NCI-H510A (cell line): Measurements from ENCODE around the gene FAM219A.
"Not testable (repeated sequence)": the region's sequence is repeated elsewhere in the genome, so short reads cannot be mapped to it uniquely, and the experiment has no call there.

Experiments used
- DNase-seq: peaks from one replicate; lab custom pipeline; 2025; lab: John Stamatoyannopoulos, UW

The FAM219A gene

DNA sequence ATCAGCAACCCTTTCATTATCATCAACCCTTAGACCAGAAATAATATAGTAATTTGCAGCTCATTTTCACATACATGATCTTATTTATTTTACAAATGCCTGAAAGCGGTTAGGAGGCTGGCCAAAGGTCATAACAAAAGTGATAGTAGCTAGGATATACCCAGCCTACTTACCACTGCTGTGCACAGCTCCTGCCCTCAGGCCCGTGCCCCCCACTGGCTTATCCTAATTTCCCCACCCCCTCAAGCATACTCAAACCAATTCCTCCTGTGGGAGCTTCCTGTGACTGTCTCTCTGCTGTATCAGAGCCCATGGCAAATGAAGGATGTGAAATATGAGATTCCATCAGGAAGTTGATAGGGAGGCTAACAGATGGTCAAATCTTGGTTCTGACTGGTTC, 14.8 kb downstream of the FAM219A start:
- no peak for DNase-seq

DNA sequence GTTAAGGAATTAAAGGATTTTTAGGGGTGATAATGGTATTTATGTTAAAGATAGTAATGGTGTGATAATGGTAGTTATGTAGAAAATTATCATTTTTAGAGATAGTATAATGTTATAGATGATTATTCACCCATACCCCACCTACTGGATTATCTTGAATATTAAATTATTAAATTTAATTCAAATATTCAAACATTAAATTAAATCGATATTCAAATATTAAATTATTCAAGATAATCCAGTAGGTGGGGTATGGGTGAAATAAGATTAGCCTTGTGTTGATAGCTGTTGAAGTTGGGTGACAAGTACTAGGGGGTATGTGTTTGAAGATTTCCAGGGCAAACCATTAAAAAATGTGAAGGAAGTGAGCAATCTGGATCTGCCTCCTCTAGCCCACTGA, 15.6 kb downstream of the FAM219A start:
- DNase-seq, result no peak

DNA sequence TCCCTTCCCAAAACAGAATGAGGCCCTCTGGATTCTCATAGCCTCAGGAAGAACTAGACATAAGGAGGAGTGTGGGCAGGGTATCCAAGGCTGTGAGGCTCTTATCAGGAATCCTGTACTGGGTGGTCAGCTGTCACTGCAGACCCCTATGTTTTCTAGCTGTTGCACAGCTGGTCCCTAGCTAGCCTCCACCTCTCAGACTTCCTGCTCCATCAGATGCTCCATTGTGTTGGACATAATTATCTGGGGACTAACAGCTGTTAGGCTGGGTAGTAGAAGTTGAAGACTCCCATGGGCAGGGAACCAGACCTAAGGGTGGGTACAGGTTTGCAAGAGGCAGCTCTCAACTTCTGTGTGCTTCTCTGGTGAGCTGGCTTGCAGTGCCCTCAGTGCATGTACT, 18.4 kb downstream of the FAM219A start:
- no peak for DNase-seq

DNA sequence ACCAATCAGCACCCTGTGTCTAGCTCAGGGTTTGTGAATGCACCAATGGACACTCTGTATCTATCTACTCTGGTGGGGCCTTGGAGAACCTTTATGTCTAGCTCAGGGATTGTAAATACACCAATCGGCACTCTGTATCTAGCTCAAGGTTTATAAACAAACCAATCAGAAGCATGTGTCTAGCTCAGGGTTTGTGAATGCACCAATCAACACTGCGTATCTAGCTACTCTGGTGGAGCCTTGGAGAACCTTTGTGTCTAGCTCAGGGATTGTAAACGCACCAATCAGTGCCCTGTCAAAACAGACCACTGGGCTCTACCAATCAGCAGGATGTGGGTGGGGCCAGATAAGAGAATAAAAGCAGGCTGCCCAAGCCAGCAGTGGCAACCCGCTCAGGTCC, 19.9 kb downstream of the FAM219A start:
- DNase-seq, result not testable (repeated sequence)

DNA sequence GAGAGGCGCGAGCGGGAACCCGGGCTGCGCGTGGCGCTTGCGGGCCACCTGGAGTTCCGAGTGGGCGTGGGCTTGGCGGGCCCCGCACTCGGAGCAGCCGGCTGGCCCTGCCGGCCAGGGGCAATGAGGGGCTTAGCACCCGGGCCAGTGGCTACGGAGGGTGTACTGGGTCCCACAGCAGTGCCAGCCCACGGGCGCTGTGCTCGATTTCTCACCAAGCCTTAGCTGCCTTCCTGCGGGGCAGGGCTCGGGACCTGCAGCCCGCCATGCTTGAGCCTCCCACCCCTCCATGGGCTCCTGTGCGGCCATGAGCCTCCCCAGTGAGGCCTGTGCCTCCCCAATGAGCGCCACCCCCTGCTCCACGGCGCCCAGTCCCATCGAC, 20.5 kb downstream of the FAM219A start:
- not testable (repeated sequence) for DNase-seq

DNA sequence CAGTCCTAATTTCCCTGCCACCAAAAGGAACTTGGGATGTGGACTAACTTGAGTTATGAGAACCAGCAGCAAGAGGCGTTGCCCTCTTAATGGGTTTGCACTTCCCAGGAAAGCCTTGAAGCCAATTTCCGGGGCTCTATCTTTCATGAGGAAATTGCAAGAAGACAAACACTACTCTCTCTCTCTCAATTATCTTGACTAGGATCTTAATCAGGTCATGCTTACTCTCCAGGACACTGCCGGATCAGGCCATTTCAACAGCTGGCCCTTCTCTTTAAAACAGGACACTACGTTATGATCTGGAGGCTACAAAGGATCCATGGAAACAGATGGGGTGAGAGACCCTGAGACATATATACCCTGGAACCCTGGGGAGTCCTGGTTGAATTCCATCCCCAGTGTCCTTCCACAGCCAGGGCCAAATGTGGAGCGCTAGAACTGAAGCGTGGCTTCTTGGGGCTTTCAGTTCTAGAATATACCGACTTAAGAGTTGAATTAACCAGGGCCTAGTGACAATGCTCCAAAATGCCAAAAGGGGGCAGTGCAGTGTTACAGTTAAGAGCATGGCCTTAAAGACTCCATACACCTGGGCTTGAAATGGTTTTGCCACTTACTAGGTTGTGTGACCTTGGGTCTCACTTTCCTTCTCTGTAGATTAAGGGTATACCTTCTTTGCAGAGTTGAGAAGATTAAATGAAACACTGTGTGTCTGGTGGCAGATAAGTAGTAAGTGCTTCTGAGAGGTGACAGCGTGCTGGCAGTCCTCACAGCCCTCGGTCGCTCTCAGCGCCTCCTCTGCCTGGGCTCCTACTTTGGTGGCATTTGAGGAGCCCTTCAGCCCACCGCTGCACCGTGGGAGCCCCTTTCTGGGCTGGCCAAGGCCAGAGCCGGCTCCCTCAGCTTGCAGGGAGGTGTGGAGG, 21.1 kb downstream of the FAM219A start:
- DNase-seq, result peak; percentile 23

DNA sequence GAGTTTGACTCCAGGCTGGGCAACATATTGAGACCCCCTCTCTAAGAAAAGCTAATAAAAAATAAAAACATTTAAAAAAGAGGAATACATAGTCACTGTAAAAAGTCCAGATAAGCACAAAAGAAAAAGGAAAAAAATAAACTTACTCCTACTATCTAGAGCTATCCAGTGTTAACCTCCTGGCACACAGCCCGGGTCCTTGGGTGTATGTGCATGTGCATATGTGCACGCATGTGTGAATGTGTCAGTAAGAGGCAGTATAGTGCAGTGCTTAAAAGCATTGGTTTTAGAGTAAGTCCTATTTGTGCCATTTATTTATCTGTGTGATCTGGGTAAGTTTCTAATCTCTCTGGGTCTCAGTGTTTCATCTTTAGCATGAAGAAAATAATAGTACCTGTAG, 26.7 kb downstream of the FAM219A start:
- no peak for DNase-seq

DNA sequence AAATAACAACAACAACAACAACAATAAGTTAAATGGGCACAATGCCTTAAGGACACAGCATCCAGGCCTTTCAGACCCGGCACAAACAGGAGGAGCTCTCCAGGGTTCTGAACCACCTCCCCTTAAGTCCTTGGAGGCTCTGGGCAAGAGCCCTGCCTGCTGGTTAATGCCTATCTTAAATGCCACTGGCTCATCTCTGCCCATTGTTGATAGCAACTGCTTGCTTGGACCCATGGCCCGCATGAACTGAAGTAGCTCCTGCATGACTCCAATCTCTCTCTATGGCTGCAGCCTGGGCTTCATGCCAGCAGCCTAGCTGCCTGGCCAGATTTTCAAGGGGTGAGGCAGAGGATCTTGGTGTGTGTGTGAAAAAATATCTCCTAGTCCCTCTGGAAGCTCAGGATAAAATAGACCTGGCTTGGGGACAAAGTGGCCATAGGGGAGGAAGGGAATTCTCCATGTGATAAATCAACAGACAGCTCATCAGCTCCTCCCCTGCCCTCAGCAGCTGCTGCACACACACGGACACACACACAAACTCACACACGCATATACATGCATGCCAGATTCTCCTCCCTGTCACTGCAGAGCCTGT, 27.4 kb downstream of the FAM219A start:
- DNase-seq, result peak; percentile 59

DNA sequence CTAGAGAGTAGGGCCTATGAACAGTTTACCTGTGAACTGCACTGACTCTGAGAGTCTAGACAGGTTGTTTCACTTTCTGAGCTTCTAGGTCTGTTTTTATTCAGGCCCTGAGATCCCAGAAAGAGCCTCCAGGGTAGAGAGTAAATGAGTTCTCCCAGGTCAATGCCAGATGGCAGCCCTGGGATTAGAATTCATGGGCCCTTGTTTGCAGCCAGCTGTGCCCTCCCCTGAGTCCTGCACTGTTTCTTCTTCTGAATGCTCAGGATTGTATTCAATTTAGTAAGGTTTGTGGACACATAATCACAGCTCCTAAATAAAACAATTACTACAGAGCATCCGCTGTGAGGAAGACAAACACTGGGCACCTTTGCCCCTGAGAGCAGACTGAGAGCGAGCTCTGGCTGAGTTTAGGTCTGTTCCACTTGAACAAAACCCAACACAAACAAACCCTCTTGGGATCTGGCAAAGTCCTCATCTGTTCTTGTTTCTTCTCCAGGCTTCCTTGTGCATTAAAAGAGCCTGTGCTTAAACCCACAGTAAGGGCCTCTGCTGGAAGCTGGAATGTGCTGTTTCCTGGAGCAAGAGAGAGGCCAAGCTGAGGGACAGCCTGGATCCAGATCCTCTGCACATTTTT, 29.9 kb downstream of the FAM219A start:
- DNase-seq, result no peak

DNA sequence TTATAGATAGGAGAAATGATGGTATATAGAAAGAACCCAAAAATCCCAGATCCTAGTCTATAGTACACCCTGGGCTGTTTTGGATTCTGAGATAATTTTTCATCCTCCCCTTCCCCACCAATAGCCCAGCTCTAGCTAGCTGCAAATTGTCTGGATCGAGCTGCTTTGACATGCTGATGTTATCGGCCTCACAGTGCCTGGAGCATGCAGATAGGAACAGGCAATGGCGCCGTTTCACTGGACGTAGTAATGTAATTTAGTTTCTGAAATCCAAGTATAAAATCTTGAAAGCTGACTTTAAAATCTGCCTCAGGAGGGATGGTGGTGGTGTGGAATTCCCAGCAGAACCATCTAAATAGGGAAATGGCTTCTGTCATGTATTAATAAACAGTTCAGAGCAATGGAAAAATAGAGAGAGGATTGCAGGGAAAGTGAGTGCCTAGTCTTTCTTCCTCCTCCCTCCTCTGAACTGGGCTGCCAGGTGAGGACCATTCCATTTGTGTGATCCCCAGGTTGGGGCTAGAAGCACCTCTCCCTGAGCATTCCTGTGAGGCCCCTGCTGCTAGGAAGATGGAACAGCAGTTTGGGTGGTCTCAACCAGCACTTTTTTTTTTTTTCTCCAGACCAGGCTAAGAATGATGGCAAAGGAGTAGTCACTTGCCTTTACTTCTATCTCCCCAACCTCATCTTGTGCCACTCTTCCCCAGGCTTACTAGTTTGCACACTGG, 31.9 kb downstream of the FAM219A start:
- DNase-seq, result no peak

DNA sequence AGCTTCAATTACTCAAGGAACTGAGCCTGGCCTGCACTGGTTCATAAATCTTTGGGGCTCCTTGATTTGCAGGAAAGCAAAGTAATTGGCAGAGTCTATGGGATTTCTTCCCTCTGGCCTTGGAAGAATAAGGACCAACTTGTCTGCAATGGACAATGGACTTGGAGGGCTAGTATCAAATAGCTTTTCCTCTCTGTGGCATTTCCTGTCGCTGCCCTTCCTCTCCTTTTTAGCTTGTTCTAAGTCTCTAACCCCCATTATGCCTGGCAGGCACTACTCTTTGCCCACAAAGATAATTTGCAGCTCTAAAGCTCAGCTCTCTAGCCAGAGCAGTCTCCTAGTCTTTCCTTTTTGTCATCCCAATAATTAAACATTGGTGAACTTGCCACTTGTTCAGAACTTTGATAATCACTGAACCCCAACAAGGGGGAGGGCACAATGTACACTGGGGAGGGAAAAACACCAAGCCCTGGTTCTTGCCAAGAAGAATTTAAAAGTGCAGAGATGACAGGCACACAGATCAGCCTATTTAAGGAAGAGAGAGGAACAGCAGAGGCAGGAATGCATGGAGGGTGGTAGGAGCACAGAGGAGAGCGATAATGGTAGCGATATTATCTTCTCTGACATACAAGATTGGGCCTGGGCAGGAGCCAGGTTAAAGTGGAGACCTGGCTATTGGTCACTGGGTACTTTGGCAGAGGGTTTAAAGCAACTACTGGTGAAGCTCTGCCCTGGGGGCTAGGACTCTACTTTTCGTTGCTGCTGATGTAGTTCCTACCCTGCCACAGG, 38.5 kb downstream of the FAM219A start:
- no peak for DNase-seq

DNA sequence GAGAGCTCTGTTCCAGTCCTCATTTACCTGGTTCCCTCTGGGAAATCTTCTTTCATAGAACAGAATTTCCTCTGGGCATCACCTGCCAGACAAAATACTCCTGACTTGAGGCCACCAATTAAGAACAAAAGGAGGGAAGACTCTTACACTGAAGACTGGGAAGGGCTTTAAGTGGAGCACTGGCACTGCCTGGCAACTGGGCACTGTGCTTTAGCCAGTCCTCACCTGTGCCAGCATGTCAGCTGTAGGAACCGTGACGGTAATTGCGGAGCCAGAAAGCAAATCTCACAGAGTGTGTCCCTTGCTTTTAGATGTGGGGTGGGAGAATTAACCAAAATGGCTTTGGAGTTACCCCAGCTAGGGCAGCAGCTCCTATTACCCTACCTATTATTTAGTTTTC, 40.6 kb downstream of the FAM219A start:
- no peak for DNase-seq

DNA sequence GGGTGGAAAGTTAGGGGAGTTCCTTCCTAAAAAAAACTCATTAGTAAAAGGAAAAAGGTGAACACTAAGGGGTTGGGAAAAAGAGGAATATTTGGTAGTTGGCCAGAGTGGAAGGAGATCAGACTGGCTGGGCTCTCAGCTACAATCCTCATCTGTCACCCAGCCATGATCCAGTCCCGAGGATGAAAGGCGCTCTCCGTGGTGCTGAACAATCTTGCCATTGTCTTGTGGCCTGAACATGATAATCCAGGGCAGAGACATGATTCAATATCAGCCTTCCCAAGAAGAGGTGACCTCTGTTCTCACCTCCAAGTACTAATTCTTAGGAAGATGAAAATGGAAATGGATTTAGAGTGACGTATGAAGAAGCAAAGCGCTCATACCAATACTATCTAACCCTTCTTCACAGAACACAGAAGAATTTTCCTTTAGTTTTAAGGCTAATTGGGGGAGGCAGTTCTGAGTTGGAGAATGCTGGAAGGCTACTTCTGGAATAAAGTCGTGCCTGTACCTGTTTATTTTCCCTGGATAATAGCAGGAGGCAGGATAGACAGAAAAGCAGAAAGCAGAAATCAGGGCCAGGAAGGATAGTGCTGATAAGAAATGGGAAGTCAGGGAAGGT, 45.0 kb downstream of the FAM219A start:
- no peak for DNase-seq

DNA sequence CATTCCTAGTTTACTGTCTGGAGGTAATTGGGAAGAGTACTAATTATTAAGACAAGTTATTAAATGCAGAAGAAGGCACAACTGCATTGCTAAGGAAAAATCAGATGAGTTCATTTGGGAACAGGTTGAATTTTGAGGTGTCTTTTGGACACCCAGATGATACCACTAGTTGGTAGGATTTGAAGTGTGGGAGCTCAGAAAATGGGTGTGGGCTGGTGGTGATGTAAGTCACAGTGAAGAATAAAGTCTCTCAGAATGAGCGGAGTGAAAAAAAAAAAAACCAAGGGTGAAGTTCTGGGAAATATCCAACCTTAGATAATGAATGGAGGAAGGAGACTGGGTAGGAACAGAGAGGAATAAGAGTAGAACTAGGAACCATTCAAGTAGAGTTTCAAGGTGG, 46.0 kb downstream of the FAM219A start:
- no peak for DNase-seq

DNA sequence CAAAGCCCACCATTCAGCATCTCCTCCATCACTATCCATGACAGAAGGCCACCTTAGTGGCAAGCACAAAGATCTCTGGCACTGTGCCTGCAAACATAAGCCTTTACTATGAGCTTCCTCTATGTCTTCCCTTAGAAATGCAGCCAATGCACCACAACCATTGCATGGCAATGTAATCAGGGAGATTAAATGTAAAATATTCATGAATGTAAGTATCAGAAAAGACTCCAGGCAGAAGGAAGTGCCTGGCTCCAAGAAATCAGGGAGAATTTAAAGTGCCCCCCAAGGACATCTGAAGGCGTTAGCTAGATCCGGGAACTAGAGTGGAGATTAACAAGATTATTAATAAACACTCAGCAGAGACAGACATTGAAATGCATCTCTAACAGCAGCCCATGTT, 49.2 kb downstream of the FAM219A start:
- DNase-seq, result no peak

DNA sequence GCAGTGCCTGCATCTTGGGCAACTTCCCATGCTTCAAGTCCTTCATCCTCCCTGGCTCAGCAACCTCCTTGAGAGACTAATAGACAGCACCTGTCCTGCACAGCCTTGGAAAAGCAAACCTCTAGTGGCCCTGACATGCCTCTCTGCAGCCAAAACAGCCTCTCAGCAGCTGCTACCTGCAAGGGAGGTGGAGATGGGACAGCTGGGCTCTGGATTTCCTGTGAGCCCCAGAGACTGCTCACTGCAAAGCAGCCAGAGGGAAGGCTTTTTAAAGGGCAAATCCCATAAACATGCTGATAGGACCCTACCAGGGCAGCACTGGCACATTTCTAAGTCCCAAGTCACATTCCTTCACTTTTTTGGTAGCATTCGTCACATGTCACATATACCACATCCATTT, 50.2 kb downstream of the FAM219A start:
- no peak for DNase-seq

DNA sequence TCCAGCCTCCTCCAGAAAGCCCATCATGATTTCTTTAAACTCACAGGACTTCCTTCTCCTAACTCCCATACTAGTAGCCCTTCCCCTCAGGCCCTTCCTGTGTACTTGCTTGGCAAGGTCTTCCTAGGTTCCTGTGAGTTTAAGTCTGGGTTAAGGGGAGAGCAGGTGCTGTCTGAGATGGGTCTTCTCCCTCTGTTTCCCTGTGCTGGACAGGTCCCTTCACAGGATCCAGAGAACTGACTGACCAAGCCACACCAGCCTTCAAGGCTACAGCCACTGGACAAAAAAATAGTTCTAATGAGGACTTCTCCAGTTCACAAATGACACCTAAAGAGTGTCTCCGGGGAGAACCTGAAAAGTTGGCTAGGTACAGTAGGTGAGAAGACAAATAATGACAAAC, 52.2 kb downstream of the FAM219A start:
- DNase-seq, result no peak

DNA sequence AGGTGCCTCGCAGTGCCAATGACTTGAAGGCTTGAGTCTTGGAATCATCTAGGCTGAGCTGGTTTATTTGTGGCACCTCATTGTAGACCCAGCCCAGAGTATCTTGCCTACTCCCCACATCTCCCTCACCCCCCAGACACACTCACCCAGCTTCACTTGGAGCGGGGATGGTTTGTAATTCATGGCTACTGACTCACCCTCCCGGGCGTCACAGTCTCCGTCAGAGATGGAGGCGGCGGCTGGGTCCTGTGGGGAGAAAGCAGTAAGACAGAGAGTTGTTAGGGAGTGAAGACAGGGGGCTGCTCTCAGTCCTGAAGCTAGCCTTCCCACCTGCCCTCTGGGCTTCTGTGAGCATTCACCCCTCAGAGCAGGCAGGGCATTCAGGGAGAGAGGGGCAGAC, 52.7 kb downstream of the FAM219A start:
- no peak for DNase-seq

DNA sequence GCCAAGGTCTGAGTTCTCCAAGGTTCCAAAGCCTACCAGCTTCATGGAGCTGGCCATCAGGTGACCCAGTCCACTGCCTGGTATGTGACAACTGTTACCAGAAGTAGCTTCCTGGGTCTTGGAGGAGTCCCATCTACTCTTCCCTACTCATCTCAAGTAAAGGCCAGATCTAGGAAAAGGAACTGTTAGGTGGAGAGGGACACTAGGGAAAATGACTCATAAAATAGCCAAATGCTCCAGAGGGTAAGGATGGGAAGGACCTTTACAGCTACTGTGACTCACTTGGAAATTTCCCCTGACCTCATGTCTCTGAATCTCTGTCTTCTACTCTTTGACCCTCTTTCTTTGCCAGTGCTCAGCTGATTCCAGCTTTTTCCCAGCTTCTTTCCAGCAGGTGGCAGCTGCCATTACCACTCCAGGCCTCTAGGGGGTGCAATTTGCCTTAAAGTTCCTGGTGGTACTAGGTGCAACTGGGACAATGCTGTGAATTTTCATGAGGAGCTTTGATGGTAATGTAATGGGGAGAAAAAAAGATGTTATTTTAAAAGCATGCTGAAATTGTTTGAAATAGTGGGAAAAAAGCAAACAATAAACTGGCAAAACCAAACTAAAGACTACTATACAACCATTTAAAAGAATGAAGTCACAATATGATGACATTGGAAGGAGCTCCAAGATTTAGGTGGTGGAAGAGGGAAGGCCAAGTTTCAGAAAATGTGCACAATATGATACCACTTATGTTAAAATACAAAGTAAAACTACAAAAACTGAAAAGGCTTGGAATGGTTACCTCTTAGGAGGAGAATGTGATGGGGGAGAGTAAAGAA, 54.6 kb downstream of the FAM219A start:
- no peak for DNase-seq
